HG03045 (cell line): ENCODE measurements around the gene CEP131.

Experiments
- ATAC-seq: cut with Tn5 transposase; IDR thresholded peaks from one replicate; pipeline ENCODE4 v1.9.1; 2021; ENCODE audit warnings: mild to moderate bottlenecking, moderate library complexity; ENCODE audit not compliant: unreplicated experiment

The CEP131 gene

DNA sequence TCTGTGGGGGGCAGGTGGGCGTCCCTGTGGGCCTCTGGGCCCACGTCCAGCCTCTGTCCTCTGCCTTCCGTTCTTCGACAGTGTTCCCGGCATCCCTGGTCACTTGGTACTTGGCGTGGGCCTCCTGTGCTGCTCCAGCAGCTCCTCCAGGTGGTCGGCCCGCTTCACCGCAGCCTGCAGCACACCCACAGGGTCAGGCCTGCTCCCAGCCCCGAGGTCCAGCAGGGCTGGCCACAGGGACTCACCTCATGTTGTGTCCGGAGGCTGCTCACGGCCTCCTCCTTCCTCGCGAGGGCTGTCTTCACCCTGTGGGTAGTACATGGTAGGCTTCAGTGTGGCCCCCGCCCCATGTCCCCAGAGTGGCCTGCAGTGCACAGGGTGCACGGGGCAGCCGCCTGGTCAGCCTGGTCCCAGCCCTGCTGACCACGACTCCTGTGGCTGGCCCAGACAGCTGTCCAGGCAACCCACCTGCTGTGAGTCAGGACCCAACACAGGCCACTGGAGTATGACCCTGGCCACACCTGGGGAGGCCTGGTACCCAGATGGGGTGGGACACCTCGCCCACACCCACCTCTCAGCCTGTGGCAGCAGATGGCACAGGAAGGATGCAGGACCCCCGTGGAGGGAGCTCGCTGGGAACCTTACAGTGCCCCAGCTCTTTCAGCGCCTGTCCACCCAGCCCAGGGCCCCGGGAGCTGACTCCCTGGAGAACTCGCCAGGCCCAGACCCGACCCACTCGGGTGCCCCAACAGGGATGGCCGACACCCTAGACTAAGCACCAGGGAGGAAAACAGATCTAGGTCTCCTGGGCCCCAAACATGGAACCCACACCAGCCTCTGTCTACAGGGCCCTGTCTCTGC, 32.9 kb downstream of the CEP131 start:
- ATAC-seq: no peak

DNA sequence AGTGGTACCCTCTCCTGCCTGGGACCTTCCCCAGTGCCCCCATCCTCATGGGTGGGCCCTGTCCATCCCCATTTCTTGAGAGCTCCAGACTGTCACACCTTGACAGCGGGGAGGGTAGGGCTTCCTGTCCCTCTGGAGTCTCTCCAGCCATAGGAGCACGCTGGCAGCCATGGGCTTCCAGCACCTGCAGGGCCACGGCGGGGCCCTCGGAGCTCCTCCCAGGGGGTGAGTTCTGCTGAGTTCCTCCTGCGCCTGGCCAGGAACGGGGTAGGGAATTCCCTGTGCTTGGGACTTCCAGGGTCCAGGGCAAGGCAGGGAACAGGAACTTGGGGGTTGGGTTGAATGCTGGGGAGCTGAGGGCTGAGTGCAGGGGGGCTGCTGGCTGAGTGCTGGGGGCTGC, 33.7 kb downstream of the CEP131 start:
- no peak for ATAC-seq

DNA sequence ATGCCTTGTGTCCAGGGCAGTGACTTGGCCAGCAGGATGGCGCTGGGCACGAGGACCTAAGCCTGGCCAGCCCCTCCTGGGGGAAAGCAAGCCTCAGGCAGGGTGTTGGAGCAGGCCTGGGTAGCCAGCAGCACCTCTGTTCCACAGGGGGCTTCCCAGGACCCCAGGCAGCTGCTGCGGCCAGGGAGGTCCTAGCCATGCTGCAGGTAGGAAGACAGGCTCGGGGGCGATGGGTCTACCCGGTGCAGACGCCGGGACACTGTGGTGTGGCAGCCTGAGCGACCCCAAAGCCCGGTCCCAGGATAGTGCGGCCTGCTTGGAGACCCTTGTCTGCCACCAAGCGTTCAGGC, 34.3 kb downstream of the CEP131 start:
- ATAC-seq: no peak

DNA sequence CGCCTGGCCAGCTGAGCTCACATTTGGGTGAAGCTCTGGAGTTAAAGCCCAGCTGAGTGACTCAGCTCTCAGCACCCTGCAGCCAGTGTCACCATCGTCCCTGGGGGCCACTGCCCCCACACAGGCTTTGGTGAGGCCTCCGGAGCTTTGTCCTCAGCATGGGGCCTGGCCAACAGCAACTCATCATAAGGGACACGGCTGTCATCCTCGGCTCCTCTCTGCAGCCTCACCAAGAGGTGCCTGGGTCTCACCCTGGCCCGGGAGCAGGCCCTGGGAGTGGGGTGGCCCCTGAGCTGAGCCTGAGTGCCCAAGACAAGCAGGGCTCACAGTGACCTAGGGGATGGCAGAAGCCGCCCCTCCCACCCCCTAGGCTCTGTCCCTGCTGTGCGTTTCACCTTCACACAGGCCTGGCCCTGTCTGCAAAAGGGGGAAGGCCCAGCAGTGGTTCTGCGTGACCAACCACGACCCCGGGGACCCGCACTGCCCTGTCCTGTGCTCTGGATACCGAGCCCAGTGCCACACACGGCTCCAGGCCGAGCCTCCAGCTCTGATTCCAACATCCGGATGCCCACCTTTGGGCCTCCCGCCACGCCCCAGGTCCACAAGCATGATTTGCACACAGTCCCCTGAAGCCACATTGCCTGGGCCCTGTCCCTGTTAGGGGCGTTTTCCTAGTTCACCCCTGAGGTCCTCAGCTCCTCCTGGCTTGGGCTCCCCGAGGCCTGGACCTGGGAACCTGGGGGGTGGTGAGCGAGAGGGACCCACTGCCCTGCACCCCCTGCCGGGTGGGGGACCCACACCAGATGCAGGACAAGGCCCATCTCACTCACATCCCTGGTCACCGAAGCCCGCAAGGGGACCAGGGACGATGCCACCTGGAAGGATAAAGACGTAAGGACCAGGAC, 34.9 kb downstream of the CEP131 start:
- ATAC-seq: no peak

DNA sequence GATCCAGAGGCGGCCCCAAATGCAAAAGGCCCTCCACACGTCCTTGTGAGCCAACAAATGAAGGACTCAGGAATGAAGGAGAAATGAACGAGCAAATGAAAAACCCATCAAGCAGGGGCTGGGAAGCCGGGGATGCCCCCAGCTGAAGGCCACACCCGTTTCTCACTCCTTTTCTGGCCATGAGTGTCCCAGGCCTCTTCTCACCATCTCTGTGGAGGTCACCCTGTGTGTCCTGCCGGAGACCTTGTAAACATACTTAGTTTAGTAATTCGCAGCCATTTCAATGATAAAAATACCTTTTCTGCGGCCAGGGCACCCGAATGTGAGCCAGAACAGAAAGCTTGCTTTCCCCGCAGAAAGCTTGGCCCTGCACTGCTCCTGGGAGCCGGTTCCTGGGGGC, 35.6 kb downstream of the CEP131 start:
- ATAC-seq: no peak

DNA sequence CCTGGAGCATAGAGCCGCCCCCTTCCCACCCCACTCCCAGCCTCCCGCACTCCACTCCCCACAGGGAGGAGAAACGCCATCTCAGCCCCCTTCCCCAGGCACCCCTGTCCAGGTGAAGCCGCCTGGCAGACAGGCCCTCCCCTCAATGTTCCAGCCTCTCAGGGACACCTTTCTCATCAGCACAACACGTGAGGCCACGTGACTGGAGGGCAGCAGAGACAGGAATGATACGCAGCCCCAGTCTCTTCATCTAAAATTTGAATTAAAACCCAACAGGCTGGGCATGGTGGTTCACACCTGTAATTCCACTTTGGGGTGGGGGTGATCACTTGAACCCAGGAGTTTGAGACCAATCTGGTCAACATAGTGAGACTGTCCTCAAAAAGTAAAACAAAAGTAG, 36.6 kb downstream of the CEP131 start:
- ATAC-seq: no peak

DNA sequence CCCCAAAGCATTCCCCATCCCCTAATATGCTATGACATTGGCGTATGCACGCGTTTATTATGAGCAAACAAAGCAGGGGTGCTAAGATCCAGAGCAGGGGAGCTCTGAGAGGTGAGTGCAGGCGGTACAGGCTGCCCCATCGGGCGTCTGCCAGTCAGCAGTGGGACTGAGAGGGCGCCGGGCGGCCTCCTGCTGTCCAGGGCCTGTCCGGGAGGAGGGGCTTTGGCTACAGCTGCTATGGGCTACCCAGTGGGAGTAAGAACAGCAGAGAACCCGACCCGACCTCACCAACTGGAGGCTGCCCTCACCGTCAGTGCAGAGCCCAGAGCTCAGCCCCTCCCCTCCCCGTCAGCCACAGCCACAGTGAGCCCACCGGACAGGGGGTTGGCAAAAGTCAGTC, 38.2 kb downstream of the CEP131 start:
- ATAC-seq: no peak

DNA sequence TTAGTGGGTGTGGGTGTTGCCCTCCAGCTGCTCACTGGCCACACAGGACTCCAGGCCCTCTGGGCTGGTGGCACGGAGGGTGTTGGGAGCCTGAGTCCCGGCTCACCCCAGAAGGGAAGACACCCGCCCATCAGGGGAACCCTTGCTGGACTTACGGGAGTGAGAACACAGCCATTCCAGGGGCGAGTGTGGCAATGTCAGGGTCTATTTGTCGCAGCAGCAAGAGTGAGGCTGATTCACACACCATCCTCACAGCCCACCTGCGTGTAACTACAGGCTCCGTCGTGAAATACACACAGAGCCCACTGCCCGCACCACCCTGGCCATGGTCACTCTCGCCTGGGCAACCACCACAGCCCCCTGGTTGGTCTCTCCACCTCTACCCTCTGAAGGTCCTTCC, 39.0 kb downstream of the CEP131 start:
- ATAC-seq: no peak

DNA sequence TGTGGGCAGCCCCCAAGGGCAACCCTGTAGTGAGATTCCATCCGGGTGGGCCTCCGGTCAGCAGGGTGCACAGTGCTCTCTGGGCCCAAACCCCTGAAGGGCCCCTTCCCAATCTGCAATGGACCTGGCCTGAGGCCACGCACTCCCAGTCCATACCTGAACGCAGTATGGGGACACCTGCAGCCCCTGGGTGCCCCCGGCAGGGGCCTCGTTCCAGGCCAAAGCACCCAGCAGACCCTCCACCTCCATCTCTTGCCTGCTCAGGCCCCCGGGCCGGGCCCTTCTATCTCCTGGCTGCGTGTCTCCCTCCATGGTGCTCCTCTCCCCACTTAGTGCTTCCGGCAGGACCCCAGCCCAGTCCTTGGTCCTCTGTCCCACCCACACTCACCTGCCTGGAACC, 39.4 kb downstream of the CEP131 start:
- no peak for ATAC-seq

DNA sequence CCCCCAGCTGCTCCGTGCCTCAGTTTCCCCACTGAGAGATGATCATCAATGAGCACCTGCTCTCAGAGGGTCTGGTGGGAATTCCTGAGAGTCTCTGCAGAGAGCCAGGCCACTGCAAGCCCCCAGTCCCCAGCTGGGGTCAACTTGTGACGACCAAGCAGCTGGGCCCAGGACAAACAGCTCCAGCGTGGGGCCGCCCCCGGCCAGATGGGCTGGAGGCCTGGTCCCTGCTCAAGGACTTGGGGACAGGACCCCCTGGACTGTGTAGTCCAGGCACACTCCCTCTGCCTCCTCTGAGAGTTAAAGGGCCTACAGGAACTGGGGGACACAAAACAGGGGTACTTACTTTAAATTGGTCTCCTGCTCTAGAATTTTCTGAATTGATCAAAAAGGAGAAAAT, 40.2 kb downstream of the CEP131 start:
- ATAC-seq: no peak

DNA sequence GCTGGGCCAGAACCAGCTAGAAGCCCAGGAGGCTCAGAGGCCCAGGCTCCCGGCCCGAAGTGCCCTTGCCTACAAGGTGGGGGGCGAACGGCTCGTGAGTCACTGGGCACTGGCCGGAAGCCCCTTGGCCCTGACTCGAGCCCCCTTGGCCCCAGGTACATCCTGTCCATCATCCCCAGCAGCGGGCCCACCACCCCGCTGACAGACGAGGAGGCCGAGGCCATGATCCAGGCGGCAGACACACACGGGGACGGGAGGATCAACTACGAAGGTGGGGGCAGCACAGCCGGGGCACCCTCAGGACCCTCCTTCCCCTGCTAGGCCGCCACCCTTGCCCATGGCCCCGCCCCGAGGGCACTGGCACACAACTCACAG, 41.0 kb downstream of the CEP131 start:
- no peak for ATAC-seq

DNA sequence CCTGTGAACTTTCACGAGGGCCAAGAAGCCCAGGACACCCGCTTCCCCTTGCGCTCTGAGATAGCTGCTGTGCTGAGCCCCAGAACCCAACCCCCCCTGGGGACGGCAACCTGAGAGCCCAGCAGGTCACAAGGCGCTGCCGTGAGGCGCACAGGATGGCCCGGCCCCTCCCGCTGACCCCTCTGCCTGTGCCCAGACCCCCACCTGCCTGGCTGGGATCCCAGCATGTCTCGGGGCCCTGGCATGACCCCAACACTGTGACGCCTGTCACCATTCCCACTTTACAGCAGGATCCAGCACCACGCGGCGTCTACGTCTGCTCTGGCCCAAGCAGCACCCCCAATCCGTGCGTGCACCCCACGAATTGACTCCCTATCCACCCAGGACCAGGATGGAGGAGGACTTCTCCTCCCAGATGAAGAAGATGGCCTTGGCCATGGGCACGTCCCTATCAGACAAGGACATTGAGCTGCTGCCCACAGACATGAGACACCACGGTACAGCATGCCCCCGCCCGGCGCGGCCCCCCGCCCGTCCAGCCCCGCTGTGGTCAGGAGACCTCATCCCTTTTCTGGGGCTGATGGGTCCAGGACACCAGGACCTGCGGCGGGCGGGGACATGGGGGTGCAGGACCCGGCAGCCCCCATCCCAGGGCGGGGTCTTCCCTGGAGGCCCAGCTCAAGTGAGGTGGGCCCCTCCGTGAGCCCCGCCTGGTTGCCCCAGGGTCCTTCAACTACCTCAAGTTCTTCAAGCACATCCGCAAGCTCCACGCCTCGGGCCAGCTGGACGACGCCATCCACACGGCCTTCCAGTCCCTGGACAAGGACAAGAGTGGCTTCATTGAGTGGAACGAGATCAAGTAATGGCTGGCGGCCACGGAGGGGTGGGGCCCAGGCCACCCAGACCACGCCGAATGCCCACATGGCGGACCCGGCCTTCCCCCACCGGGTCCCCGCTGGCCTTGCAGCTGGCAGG, 41.6 kb downstream of the CEP131 start:
- ATAC-seq: no peak

DNA sequence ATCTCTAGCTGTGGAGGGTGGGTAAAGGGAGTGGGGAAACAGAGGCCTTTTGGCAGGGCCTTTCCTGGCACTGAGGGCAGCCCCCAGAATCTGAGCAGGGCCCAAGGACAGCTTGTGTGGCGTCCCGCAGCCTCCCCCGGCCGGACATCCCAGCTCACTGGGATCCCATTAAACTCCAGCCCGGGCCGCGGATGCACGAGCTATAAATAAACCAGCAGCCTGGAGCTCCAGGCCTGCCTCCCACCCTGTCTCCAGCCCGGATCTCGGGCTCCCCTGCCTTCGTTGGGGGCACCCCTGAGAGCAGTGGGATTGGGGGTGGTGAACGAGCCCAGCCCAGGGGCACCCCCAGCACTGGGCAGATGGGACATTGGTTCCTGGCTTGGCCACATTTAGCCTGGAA, 42.9 kb downstream of the CEP131 start:
- no peak for ATAC-seq

DNA sequence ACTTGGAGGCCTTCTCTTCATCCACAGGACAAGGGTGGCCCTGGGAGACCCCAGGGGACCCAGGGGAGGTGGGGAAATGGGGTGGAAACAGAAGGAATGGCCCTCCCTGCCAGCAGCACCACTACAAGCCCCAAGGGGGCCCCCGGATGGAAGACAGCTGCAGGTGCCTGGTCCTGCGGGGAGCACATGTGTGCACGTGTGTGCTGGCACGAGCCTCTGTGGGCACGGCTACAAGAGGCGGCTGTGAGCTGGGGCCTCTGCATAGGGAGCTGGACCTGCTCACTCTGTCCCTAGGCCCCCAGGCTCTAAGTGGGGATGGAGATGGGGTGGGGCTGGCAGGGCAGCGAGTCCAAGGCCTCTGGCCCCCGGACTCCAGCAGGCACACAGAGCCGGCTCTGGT, 43.5 kb downstream of the CEP131 start:
- no peak for ATAC-seq

DNA sequence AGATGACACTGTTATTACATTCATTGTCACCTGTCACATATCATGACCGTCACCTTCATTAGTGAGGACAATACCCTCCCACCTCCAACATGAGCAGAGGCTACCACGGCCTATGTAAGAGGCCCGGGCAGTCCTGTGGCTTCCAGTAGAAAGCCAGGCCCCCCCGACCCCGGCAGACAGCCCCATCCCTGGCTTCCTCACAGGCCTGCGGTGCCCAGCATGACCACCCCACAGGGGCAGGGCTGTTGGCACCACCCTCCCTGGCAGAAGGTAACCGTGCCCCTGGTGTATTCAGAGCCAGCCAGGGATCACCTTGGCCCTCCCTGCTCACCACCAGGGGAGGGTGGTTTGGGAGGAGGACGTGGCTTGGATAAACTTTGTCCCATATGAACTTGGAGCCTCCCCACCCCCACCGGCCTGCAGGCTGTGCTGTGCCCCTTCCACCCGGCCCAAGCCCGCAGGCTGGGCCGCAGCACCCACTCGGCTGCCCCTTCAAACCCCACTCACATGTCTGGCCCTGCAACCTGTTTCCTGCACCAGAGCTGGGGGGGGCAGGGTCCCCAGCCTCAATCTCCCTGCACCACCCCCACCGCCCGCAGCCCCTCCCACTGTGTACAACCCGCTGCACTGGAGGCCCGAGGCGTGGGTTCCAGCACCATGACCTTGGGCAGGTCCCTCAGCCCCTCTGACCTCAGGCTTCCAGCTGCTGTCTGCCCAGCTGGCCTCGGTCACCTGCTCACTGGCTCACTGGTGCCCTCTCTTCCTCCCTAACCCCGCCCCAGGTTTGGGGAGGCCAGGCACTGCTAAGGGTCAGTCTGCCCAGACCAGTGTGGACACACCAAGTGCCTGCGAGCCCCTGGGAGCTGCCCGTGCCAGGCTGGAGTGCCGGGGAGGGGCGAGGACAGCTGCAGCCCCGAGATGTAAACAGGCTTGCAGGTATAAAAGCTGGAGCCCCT, 44.4 kb downstream of the CEP131 start:
- no peak for ATAC-seq

DNA sequence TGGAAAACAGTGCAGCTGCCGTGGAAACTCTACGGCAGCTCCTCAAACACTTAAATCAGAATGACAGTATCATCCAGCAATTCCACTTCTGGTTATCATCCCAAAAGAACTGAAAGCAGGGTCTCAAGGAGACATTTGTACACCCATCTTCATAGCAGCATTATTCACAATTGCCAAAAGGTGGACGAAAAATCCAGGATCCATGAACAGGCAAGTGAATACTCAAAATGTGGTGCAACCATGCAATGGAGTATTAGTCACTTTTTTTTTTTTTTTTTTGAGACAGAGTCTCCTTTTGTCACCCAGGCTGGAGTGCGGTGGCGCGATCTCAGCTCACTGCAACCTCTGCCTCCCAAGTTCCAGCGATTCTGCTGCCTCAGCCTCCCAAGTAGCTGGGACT, 46.1 kb downstream of the CEP131 start:
- ATAC-seq: no peak

DNA sequence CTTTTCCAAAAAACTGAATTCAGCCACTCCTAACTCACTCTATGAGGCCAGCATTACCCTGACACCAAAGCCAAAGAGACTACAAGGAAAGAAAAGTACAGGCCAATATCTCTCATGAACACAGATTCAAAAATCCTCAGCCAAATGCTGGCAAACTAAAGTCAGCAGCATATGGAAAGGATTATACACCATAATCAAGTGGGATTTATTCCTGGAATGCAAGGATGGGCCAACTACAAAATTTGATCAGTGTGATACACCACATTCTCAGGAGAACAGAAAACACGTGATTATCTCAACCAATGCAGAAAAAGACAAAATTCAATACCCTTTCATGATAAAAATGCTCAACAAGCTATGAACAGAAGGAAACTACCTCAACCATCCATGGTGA, 49.0 kb downstream of the CEP131 start:
- no peak for ATAC-seq

DNA sequence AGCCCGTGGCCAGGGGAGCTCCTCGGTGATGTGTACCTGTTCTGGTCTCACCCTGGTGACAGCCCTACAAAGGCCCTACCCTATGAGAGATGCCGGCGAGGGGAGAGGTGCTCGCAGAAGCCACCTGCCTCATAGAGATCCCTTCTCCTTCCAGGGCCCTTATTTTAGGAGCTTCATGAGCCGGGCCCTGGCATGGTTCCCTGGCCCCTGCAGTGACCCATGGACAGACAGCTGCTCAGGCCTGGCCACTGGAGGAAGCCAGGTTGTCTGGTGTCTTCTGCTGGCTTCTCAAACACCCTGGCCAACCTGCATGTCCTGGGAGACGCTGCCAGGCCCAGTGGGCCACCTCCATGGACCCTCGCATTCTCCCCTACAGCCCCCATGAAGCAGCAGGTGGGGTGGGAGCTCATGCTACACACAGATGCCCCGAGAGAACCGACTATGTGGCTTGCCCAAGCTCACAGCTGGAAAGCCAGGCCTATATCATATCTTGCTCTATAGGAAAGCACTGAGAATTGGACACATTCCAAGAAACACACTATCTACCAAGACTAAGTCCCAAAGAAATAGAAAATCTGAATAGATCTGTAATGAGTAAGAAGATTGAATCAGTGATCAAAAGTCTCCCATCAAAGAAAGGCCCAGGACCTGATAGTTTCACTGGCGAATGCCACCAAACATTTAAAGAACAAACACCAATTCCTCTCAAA, 49.6 kb downstream of the CEP131 start:
- no peak for ATAC-seq

DNA sequence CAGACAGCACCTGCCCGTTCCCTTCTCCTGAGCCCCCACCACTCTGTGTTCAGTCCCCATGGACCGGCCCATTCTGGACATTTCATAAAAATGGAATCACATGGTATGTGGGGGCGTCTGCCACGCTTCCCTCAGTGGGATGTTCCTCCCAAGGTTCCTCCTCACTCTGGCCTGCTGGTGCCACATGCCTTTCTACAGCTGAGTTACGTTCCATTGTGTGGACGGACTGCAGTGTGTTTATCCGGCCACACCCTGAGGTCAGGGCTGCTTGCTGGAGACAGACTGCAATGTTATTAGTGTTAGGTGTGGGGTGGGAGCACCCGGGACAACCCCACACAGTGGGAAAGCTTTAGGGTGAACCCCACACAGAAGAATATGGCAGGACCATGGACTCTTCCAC, 50.8 kb downstream of the CEP131 start:
- ATAC-seq: no peak
